Measurements from ENCODE around the gene ZAP70.
"Not testable (repeated sequence)": the region's sequence is repeated elsewhere in the genome, so short reads cannot be mapped to it uniquely, and the experiment has no call there.

The ZAP70 gene

GRCh38 chr2:97699765-97700444, 13.5 kb upstream of the ZAP70 start:
- peak; percentile 50 for DNase-seq

- no peak for DNase-seq
Measured at GRCh38 chr2:97701186-97701585, 12.2 kb upstream of the ZAP70 start.

- DNase-seq = no peak
Measured at GRCh38 chr2:97701851-97702465, 11.4 kb upstream of the ZAP70 start.

DNA sequence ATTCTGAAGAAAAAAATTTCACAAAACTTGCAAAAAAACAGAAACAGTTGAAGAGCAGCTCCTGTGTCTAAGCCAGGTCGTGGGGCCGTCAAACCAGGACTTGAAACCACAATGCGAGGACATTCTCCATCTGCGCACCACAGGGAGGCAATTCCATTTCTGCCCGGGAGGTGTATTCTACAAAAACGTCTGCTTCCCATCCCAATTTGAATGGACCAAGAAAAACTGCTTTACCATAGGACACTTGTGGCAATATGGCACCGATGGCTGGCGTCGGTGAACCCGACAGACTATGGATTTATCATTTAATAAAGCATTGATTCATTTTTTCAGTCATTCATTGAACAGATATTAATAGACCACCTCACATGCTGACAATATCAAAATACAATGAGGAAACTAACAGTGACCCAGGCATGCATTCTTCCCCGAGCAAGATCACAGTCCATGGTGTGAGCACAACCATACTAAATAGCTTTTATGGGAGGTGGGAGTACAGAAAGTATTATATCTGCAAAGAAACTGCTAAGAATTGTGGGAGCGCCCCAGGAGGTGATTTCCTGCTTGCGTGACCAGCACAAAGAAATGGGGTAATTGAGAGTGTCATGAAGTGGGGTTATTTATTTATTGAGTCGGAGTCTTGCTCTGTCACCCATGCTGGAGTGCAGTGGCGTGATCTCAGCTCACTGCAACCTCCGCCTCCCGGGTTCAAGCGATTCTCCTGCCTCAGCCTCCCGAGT, 10.5 kb upstream of the ZAP70 start:
- no peak for DNase-seq

GRCh38 chr2:97703741-97704140, 9.6 kb upstream of the ZAP70 start:
- no peak for DNase-seq

GRCh38 chr2:97704989-97705388, 8.4 kb upstream of the ZAP70 start:
- peak; percentile 18 for DNase-seq

DNA sequence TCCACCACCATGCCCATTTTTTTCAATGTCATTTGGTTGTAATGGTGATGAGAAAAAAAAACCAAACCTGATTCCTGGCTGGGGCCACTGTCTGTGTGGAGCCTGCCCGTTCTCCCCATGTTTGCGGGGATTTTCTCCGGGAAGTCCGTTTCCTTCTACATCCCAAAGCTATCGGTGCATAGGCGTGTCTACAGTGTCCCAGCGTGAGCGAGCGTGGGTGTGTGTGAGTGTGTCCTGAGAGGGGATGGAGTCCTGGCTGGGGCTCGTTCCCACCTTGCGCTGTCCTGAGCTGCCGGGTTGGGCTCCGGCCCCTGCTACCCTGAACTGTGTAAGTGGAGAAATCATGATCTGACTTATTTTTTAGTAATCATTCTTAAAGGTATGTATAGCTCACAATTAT, 7.3 kb upstream of the ZAP70 start:
- no peak for DNase-seq

DNA sequence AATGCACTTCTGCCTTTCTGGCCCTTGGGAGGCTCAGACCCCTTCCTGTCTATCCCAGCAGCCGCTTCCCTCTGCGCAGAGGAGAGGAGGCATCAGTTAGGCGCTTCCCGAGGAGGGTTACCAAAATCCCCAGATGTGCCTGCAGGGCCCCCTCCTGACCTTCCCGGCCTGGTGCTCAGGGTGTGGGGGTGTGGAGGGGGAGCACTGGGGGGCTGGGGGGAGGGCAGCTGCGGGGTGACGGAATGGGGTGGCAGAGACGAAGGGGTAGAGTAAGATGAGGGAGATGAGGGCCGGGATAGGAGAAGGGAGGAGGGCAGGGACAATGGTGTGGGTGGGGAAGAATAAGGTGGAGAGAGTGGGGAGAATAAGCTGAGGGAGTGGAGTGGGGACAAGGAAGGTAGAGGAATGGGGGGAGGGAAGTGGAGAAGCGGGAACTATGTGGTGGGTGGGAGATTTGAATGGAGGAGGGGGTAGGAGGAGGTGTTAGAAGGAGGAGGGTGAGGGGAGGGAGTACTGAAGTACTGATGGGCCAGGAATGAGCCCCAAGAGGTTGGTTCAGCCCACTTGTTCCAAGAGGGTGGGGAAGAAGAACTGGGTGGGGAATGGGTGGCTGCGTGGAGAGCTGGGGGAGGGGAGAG, 6.5 kb upstream of the ZAP70 start:
- DNase-seq = peak; percentile 18

DNA sequence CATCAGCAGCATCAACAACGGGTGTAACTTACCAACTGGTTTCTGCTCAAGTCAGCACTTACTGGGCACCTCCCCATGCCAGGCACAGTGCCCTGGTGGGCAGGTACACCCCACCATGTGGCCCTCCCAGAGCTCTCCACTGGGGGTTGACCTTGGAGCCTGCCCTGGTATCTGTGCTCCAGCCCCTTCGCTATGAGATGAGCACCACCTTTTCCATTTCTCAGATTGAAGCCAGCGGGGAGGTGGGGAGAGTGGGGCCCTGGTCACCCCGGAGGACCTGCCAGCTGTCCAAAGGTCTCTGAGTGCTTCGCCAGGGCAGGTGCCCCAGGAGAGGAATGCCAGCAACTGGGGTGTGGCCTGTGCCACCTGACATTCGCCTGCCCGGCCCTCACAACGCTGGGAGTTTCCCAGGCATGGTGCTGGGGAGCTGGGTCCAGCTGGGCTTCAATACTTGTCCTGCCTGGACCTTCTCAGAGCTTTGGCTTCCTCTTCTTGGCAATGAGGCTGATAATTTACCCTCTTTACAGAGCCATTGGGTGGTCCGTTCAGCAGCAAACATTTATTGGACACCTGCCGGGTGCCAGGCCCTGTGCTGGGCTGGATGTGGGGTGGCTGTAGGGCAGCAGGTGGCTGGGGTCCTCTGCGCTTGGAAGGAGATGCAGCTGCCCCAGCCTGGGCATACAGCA, 5.9 kb upstream of the ZAP70 start:
- peak; percentile 14 for DNase-seq

GRCh38 chr2:97708048-97708380, 5.4 kb upstream of the ZAP70 start:
- DNase-seq = peak; percentile 15

DNA sequence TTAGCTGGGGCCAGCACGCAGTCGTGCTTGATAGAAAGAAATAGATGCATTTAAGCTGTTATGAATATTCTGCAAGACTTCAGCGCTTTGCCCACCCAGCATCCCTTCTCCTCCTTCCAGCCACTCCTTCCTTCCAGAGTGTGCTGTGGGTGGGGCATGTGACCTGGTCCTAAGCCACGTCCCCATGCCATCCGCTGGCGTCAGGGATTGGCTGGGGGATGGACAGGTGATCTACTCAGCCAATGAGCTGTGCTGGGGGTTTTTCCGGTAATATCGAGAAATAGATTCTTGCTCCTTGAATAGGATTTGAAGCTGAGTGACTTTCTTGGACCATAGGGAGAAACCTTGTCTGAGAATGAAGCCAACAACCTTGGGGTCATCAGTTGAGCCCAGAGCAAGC, 4.8 kb upstream of the ZAP70 start:
- DNase-seq = peak; percentile 20

DNA sequence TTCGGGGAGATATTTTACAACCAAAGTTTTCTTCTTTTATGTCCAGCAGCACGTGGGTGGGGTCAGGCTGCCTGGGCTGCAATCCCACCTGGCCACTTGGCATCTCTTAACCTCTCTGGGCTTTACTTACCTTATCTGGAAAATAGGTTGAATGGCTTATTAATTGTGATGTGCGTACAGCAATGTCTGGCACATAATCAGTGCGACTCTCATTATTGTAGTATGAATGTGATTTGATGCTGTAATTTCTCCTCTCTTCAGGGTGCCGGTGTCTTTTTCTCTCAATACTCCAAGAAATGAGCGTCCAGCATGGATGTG, 2.0 kb upstream of the ZAP70 start:
- no peak for DNase-seq

- not testable (repeated sequence) for DNase-seq
Measured at GRCh38 chr2:97712175-97712574, 1.2 kb upstream of the ZAP70 start.

GRCh38 chr2:97712693-97713295, 582 bp upstream of the ZAP70 start:
- peak; percentile 37 for DNase-seq

DNA sequence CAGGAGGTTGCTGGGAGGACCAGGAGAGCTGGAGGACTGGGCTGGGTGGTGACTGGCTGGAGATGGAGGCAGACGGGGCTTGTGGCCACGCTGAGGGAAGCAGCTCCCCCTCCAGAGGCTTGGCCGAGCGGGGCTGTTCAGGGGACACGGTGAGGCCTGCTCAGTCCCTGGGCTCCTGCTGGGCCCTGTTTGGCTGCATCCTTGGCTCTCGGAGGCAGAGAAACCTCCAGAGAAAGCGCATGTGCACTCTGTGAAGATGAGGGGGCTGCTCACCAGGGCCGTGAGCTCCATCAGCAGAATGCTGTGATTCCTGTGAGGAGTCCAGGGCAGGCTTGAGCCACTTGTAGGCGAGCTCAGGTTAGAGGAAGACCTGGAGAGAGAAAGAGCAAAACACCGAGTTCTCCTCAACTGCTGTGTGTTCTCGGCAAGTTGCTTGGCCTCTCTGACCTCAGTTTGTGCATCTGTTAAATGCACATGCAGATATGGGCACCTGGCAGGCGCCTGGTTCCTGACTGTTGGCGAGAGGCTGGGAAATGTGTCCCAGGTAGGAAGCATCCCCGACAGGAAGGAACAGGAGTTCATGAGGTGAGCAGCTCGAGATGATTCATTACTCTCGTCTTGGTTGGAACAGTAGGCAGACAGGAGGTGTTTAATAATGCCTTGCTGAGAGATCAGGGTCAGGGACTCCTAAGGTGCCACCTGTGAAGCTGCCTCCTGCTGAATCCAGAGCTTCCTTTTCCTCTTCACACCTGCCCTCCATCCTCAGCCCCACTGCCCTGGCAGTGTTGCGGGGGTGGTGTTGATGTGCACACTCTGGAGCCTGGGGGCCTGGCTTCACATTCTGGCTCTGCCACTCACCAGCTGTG, 941 bp downstream of the ZAP70 start:
- peak; percentile 47 for DNase-seq

- no peak for DNase-seq
Measured at GRCh38 chr2:97714950-97715652, 1.7 kb downstream of the ZAP70 start.

GRCh38 chr2:97715951-97716694, 2.7 kb downstream of the ZAP70 start:
- peak; percentile 18 for DNase-seq

GRCh38 chr2:97716695-97717612, 3.6 kb downstream of the ZAP70 start:
- no peak for DNase-seq

DNA sequence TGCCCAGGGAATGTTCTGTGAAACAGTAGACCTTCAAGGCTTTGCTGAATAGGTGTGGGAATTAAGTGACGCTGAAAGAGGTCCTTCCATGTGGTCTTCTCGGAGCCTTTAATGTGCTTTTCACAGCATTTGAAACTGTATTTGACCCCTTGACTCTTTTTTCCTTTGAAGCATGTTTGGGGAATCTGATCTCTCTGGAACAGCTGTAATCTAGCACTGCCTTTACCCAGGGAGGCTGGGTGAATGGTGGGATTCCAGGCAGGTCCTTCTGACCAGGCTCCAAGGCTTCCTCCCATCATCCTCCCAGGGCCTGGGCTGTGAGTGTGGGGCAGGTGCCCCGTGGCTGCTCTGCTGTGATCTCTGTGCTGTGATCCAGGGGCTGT, 4.2 kb downstream of the ZAP70 start:
- DNase-seq = no peak
